ENCODE data around the gene ASB7. TPM values are rescaled to one million over a fixed set of nuclear protein-coding genes. Genes with fewer than 3 reads are reported as not detected.

The ASB7 gene
- total RNA-seq, 1 experiment from 2014 or later, result 12.9 TPM

GRCh38 chr15:100665570-100665969 lies 63.2 kb downstream of the ASB7 start:
- H3K9me3 Mint-ChIP-seq, result no peaks in the 10 kb centered on the region
- no peak for ATAC-seq
- H3K27me3 Mint-ChIP-seq (ENCODE audit: low read depth), result no peaks in the 10 kb centered on the region
- no peaks in the 10 kb centered on the region for H3K36me3 Mint-ChIP-seq
- CTCF ChIA-PET, result interaction anchor here (0.8 kb wide), 1 partner anchor 253 kb away, joined by 3 read pairs; no protein-coding TSS in a partner anchor
- TF ChIP-seq PREB (CRISPR knock-in tag; IDR thresholded peaks at IDR 0.05; ENCODE audit: borderline replicate concordance) (no peak), GRHL2 (CRISPR knock-in tag; IDR thresholded peaks at IDR 0.05; ENCODE audit: insufficient replicate concordance, severe bottlenecking) (no peak), CTCF (IDR thresholded peaks at IDR 0.05) (no peak), CBFB (CRISPR knock-in tag; IDR thresholded peaks at IDR 0.05; ENCODE audit: low read depth) (no peak), ZNF317 (CRISPR knock-in tag; IDR thresholded peaks at IDR 0.05; ENCODE audit: borderline replicate concordance, low read depth) (no peak), ZBTB21 (CRISPR knock-in tag; IDR thresholded peaks at IDR 0.05; ENCODE audit: borderline replicate concordance) (no peak), STAT6 (CRISPR knock-in tag; conservative IDR thresholded peaks at IDR 0.05; ENCODE audit: low read depth) (no peak), SP1 (CRISPR knock-in tag; conservative IDR thresholded peaks at IDR 0.05) (no peak), MAX (CRISPR knock-in tag; IDR thresholded peaks at IDR 0.05) (no peak), TCF7 (CRISPR knock-in tag; IDR thresholded peaks at IDR 0.05; ENCODE audit: low read depth) (no peak), ZNF232 (CRISPR knock-in tag; IDR thresholded peaks at IDR 0.05) (no peak), FOXP1 (CRISPR knock-in tag; IDR thresholded peaks at IDR 0.05; ENCODE audit: borderline replicate concordance) (no peak), GTF2I (CRISPR knock-in tag; conservative IDR thresholded peaks at IDR 0.05) (no peak)
- POLR2A ChIA-PET, result no interaction called here
- H3K27ac Mint-ChIP-seq, result no peak overlapping the region; the same call in 1 of the 2 replicates
- no peak overlapping the region for H3K4me3 Mint-ChIP-seq
- DNase-seq (ENCODE audit: low spot score), result no peak
- peaks cover 13% of the 10 kb centered on the region for H3K4me1 Mint-ChIP-seq

- DNase-seq (ENCODE audit: low spot score) (no peak), ATAC-seq (no peak)
- H3K4me3 Mint-ChIP-seq, result no peak overlapping the region
- CTCF ChIA-PET, result no interaction called here
- POLR2A ChIA-PET, result no interaction called here
- H3K4me1 Mint-ChIP-seq, result peaks cover 12% of the 10 kb centered on the region
- no peaks in the 10 kb centered on the region for H3K9me3 Mint-ChIP-seq
- no peaks in the 10 kb centered on the region for H3K27me3 Mint-ChIP-seq (ENCODE audit: low read depth)
- H3K27ac Mint-ChIP-seq, result no peak overlapping the region
- no peaks in the 10 kb centered on the region for H3K36me3 Mint-ChIP-seq
- TF ChIP-seq ARID4B (CRISPR knock-in tag; IDR thresholded peaks at IDR 0.05; ENCODE audit: borderline replicate concordance) (no peak), E2F5 (CRISPR knock-in tag; IDR thresholded peaks at IDR 0.05) (no peak), USF1 (CRISPR knock-in tag; IDR thresholded peaks at IDR 0.05) (no peak), MXD4 (CRISPR knock-in tag; IDR thresholded peaks at IDR 0.05; ENCODE audit: borderline replicate concordance) (no peak), SP1 (CRISPR knock-in tag; conservative IDR thresholded peaks at IDR 0.05) (no peak), MYBL2 (CRISPR knock-in tag; IDR thresholded peaks at IDR 0.05) (no peak)
Observed at GRCh38 chr15:100667405-100668347, 65.3 kb downstream of the ASB7 start.

Data from WTC11 (cell line).